Measurements from ENCODE around the gene LPIN2.

The LPIN2 gene

GRCh38 chr18:2967820-2968219 lies 45.1 kb downstream of the LPIN2 start:
- Histone ChIP-seq H3K27ac (ENCODE audit: low read length) (no peak overlapping the region), H3K36me3 (ENCODE audit: insufficient read depth, low read length) (no peaks in the 10 kb centered on the region), H3K4me2 (ENCODE audit: insufficient read depth, low read length) (no peak overlapping the region), H2AFZ (ENCODE audit: low read depth, low read length) (no peak overlapping the region), H3K9me3 (ENCODE audit: insufficient read depth, low read length, severe bottlenecking) (no peaks in the 10 kb centered on the region), H3K79me2 (ENCODE audit: insufficient read depth, low read length) (peaks cover 54% of the 10 kb centered on the region), H3K9ac (ENCODE audit: low read depth, low read length) (no peak overlapping the region), H3K4me3 (ENCODE audit: low read depth in 1 of 2, low read length in 2 of 2) (no peak overlapping the region), H3K4me1 (ENCODE audit: insufficient read depth, low read length) (peaks cover 45% of the 10 kb centered on the region), H4K20me1 (ENCODE audit: insufficient read depth, low read length) (peaks cover 3% of the 10 kb centered on the region; the same call in 1 of the 2 replicates), H3K27me3 (ENCODE audit: insufficient read depth, low read length, poor library complexity) (no peaks in the 10 kb centered on the region)
- TF ChIP-seq CTCF (IDR thresholded peaks at IDR 0.05; ENCODE audit: borderline replicate concordance, extremely low read depth, low read length, poor library complexity, severe bottlenecking) (no peak), EZH2 (IDR thresholded peaks at IDR 0.05; ENCODE audit: borderline replicate concordance, low read depth, low read length, severe bottlenecking) (no peak)
- ATAC-seq (ENCODE audit: insufficient read depth, low read depth) = no peak
- DNase-seq = no peak

GRCh38 chr18:2967357-2967756 lies 45.6 kb downstream of the LPIN2 start:
- Histone ChIP-seq H3K79me2 (ENCODE audit: insufficient read depth, low read length) (peaks cover 58% of the 10 kb centered on the region), H3K27me3 (ENCODE audit: insufficient read depth, low read length, poor library complexity) (no peaks in the 10 kb centered on the region), H2AFZ (ENCODE audit: low read depth, low read length) (no peak overlapping the region), H3K36me3 (ENCODE audit: insufficient read depth, low read length) (no peaks in the 10 kb centered on the region), H3K4me3 (ENCODE audit: low read depth in 1 of 2, low read length in 2 of 2) (no peak overlapping the region), H3K9ac (ENCODE audit: low read depth, low read length) (no peak overlapping the region), H4K20me1 (ENCODE audit: insufficient read depth, low read length) (peaks cover 3% of the 10 kb centered on the region; the same call in 1 of the 2 replicates), H3K4me1 (ENCODE audit: insufficient read depth, low read length) (peaks cover 45% of the 10 kb centered on the region), H3K9me3 (ENCODE audit: insufficient read depth, low read length, severe bottlenecking) (no peaks in the 10 kb centered on the region), H3K27ac (ENCODE audit: low read length) (no peak overlapping the region), H3K4me2 (ENCODE audit: insufficient read depth, low read length) (no peak overlapping the region)
- DNase-seq = no peak
- TF ChIP-seq CTCF (IDR thresholded peaks at IDR 0.05; ENCODE audit: borderline replicate concordance, extremely low read depth, low read length, poor library complexity, severe bottlenecking) (no peak), EZH2 (IDR thresholded peaks at IDR 0.05; ENCODE audit: borderline replicate concordance, low read depth, low read length, severe bottlenecking) (no peak)
- ATAC-seq (ENCODE audit: insufficient read depth, low read depth) = no peak

GRCh38 chr18:2966560-2966959 lies 46.4 kb downstream of the LPIN2 start:
- no peak overlapping the region for H3K4me3 ChIP-seq (ENCODE audit: low read depth in 1 of 2, low read length in 2 of 2)
- H3K4me1 ChIP-seq (ENCODE audit: insufficient read depth, low read length) = peaks cover 45% of the 10 kb centered on the region
- H4K20me1 ChIP-seq (ENCODE audit: insufficient read depth, low read length) = peaks cover 3% of the 10 kb centered on the region; the same call in 1 of the 2 replicates
- ATAC-seq (ENCODE audit: insufficient read depth, low read depth) (no peak), DNase-seq (no peak)
- no peak overlapping the region for H2AFZ ChIP-seq (ENCODE audit: low read depth, low read length)
- TF ChIP-seq CTCF (IDR thresholded peaks at IDR 0.05; ENCODE audit: borderline replicate concordance, extremely low read depth, low read length, poor library complexity, severe bottlenecking) (no peak), EZH2 (IDR thresholded peaks at IDR 0.05; ENCODE audit: borderline replicate concordance, low read depth, low read length, severe bottlenecking) (no peak)
- no peaks in the 10 kb centered on the region for H3K27me3 ChIP-seq (ENCODE audit: insufficient read depth, low read length, poor library complexity)
- H3K27ac ChIP-seq (ENCODE audit: low read length) = no peak overlapping the region
- no peak overlapping the region for H3K4me2 ChIP-seq (ENCODE audit: insufficient read depth, low read length)
- no peaks in the 10 kb centered on the region for H3K36me3 ChIP-seq (ENCODE audit: insufficient read depth, low read length)
- peaks cover 66% of the 10 kb centered on the region for H3K79me2 ChIP-seq (ENCODE audit: insufficient read depth, low read length)
- no peaks in the 10 kb centered on the region for H3K9me3 ChIP-seq (ENCODE audit: insufficient read depth, low read length, severe bottlenecking)
- no peak overlapping the region for H3K9ac ChIP-seq (ENCODE audit: low read depth, low read length)

- peaks cover 74% of the 10 kb centered on the region for H3K79me2 ChIP-seq (ENCODE audit: insufficient read depth, low read length)
- ATAC-seq (ENCODE audit: insufficient read depth, low read depth) (no peak), DNase-seq (no peak)
- no peak overlapping the region for H2AFZ ChIP-seq (ENCODE audit: low read depth, low read length)
- H3K36me3 ChIP-seq (ENCODE audit: insufficient read depth, low read length) = no peaks in the 10 kb centered on the region
- TF ChIP-seq EZH2 (IDR thresholded peaks at IDR 0.05; ENCODE audit: borderline replicate concordance, low read depth, low read length, severe bottlenecking) (no peak), CTCF (IDR thresholded peaks at IDR 0.05; ENCODE audit: borderline replicate concordance, extremely low read depth, low read length, poor library complexity, severe bottlenecking) (no peak)
- H3K4me1 ChIP-seq (ENCODE audit: insufficient read depth, low read length) = peaks cover 45% of the 10 kb centered on the region
- no peak overlapping the region for H3K9ac ChIP-seq (ENCODE audit: low read depth, low read length)
- H3K27ac ChIP-seq (ENCODE audit: low read length) = no peak overlapping the region
- no peak overlapping the region for H3K4me2 ChIP-seq (ENCODE audit: insufficient read depth, low read length)
- H4K20me1 ChIP-seq (ENCODE audit: insufficient read depth, low read length) = peaks cover 3% of the 10 kb centered on the region; the same call in 1 of the 2 replicates
- no peak overlapping the region for H3K4me3 ChIP-seq (ENCODE audit: low read depth in 1 of 2, low read length in 2 of 2)
- no peaks in the 10 kb centered on the region for H3K27me3 ChIP-seq (ENCODE audit: insufficient read depth, low read length, poor library complexity)
- no peaks in the 10 kb centered on the region for H3K9me3 ChIP-seq (ENCODE audit: insufficient read depth, low read length, severe bottlenecking)
Measured at GRCh38 chr18:2965797-2966196, 47.1 kb downstream of the LPIN2 start.
